Liver (tissue), 3 donors: ENCODE measurements around the gene OR51I1.

Experiments used
- JUND ChIP-seq, 2 donors: IDR thresholded peaks; 2 replicates each; pipeline ENCODE4 v1.6.1; 2016; ENCODE audit warnings: antibody characterized with exemption in 2 of 2
- RAD21 ChIP-seq, 2 donors: IDR thresholded peaks; 2 replicates each; pipeline ENCODE4 v1.6.1; 2016; ENCODE audit warnings: antibody characterized with exemption in 2 of 2, mild to moderate bottlenecking in 2 of 2
- RXRA ChIP-seq, 2 donors: IDR thresholded peaks; 2 replicates each; pipeline ENCODE4 v1.6.1; 2017 to 2018; ENCODE audit warnings: antibody characterized with exemption in 2 of 2, mild to moderate bottlenecking in 1 of 2
- SP1 ChIP-seq: IDR thresholded peaks from 2 replicates; pipeline ENCODE4 v1.6.1; 2018; ENCODE audit warnings: antibody characterized with exemption, mild to moderate bottlenecking
- TAF1 ChIP-seq: conservative IDR thresholded peaks from 2 replicates; pipeline ENCODE4 v1.6.1; 2016; ENCODE audit warnings: antibody characterized with exemption, mild to moderate bottlenecking
- YY1 ChIP-seq: IDR thresholded peaks from 2 replicates; pipeline ENCODE4 v1.6.1; 2016; ENCODE audit warnings: antibody characterized with exemption, mild to moderate bottlenecking
- TF ChIP-seq, protein P1 (sequence below): fragments of 150-350 bp; IDR thresholded peaks from 2 replicates; pipeline ENCODE4 v1.5.1; 2017; ENCODE audit warnings: improper control_type of control experiment, low read depth, low read length; ENCODE audit not compliant: missing input control
- donor health status: healthy.
- donor health status: healthy.

DNA sequence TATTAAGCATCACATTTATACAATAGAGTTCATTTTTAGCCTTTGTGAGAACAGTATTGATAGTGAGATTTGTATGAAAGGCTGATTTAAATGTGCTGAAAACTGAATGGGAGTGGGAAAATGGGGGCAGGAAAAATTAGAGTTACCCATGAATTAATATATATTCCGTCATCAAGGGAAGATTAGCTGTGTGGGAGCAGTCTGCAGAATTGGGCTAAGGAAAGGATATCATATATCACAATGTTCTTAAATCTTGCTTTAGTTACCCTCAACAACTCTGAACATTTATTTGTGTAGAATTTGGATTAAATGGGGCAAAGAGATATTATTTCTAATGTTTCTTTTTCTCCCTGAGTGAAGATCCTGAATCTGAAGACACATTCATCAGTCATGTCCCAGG, 19.5 kb downstream of the OR51I1 start, which contains the start of gene OR51Q1:
- TF ChIP-seq, protein P1, sequence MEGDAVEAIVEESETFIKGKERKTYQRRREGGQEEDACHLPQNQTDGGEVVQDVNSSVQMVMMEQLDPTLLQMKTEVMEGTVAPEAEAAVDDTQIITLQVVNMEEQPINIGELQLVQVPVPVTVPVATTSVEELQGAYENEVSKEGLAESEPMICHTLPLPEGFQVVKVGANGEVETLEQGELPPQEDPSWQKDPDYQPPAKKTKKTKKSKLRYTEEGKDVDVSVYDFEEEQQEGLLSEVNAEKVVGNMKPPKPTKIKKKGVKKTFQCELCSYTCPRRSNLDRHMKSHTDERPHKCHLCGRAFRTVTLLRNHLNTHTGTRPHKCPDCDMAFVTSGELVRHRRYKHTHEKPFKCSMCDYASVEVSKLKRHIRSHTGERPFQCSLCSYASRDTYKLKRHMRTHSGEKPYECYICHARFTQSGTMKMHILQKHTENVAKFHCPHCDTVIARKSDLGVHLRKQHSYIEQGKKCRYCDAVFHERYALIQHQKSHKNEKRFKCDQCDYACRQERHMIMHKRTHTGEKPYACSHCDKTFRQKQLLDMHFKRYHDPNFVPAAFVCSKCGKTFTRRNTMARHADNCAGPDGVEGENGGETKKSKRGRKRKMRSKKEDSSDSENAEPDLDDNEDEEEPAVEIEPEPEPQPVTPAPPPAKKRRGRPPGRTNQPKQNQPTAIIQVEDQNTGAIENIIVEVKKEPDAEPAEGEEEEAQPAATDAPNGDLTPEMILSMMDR: no peak
- TF ChIP-seq SP1 (no peak), RXRA (IDR thresholded peaks at IDR 0.05) (no peak), YY1 (no peak), TAF1 (no peak), JUND (IDR thresholded peaks at IDR 0.05) (no peak), RAD21 (IDR thresholded peaks at IDR 0.05) (no peak)
